ACC112 (cell line): Measurements from ENCODE around the gene MACROD2.
"Not testable (repeated sequence)": the region's sequence is repeated elsewhere in the genome, so short reads cannot be mapped to it uniquely, and the experiment has no call there.

Source experiments
- H2AFZ ChIP-seq: fragments of 200-600 bp; sonication (generic); one replicate; pipeline ENCODE4 v1.6.0; 2017; ENCODE audit warnings: antibody characterized with exemption, low read length; ENCODE audit not compliant: unreplicated experiment
- H3K27ac ChIP-seq: fragments of 200-600 bp; sonication (generic); 2 replicates; pipeline ENCODE4 v1.5.1; 2014; ENCODE audit warnings: low read depth, mild to moderate bottlenecking, antibody characterized with exemption, low read length, moderate library complexity
- H3K27me3 ChIP-seq: fragments of 200-600 bp; sonication (generic); 2 replicates; pipeline ENCODE4 v1.6.1; 2014; ENCODE audit warnings: mild to moderate bottlenecking, antibody characterized with exemption, low read length, moderate library complexity, mixed read lengths; ENCODE audit not compliant: insufficient read depth
- H3K36me3 ChIP-seq: fragments of 200-600 bp; sonication (generic); 2 replicates; pipeline ENCODE4 v1.6.1; 2016; ENCODE audit warnings: mild to moderate bottlenecking, antibody characterized with exemption, low read length, moderate library complexity, mixed read lengths; ENCODE audit not compliant: insufficient read depth
- H3K4me1 ChIP-seq: fragments of 200-600 bp; sonication (generic); one replicate; pipeline ENCODE4 v1.6.1; 2016; ENCODE audit warnings: low read length, mixed read lengths; ENCODE audit not compliant: insufficient read depth, unreplicated experiment, control insufficient read depth
- H3K4me3 ChIP-seq: fragments of 200-600 bp; sonication (generic); 2 replicates; pipeline ENCODE4 v1.5.1; 2014; ENCODE audit warnings: mild to moderate bottlenecking, low read depth, low read length
- H3K79me2 ChIP-seq: fragments of 200-600 bp; sonication (generic); one replicate; pipeline ENCODE4 v1.6.0; 2016; ENCODE audit warnings: low read length; ENCODE audit not compliant: control insufficient read depth, unreplicated experiment, insufficient read depth

Gene MACROD2

GRCh38 chr20:15131176-15131575 lies 1135.9 kb downstream of the MACROD2 start:
- Histone ChIP-seq H3K79me2 (no peaks in the 10 kb centered on the region), H3K4me1 (no peaks in the 10 kb centered on the region), H3K4me3 (no peak overlapping the region), H2AFZ (no peak overlapping the region), H3K27ac (no peak overlapping the region), H3K27me3 (no peaks in the 10 kb centered on the region), H3K36me3 (no peaks in the 10 kb centered on the region)

- Histone ChIP-seq H3K4me1 (no peaks in the 10 kb centered on the region), H3K36me3 (no peaks in the 10 kb centered on the region), H3K4me3 (no peak overlapping the region), H2AFZ (no peak overlapping the region), H3K79me2 (no peaks in the 10 kb centered on the region), H3K27me3 (no peaks in the 10 kb centered on the region), H3K27ac (no peak overlapping the region)
Measured at GRCh38 chr20:15138548-15139126, 1143.3 kb downstream of the MACROD2 start.

- Histone ChIP-seq H3K4me1 (no peaks in the 10 kb centered on the region), H3K79me2 (no peaks in the 10 kb centered on the region), H3K36me3 (no peaks in the 10 kb centered on the region), H3K27ac (no peak overlapping the region), H3K4me3 (no peak overlapping the region), H2AFZ (no peak overlapping the region), H3K27me3 (no peaks in the 10 kb centered on the region)
Measured at GRCh38 chr20:15139522-15139921, 1144.2 kb downstream of the MACROD2 start.

- no peaks in the 10 kb centered on the region for H3K36me3 ChIP-seq
- H2AFZ ChIP-seq: no peak overlapping the region
- no peak overlapping the region for H3K4me3 ChIP-seq
- H3K4me1 ChIP-seq: no peaks in the 10 kb centered on the region
- H3K27me3 ChIP-seq: no peaks in the 10 kb centered on the region
- H3K27ac ChIP-seq: no peak overlapping the region
- no peaks in the 10 kb centered on the region for H3K79me2 ChIP-seq
Measured at GRCh38 chr20:15140286-15140685, 1145.0 kb downstream of the MACROD2 start.

GRCh38 chr20:15140940-15141339 lies 1145.6 kb downstream of the MACROD2 start:
- H3K36me3 ChIP-seq, H3K79me2 ChIP-seq, H3K27ac ChIP-seq, H3K27me3 ChIP-seq, H2AFZ ChIP-seq, H3K4me1 ChIP-seq, H3K4me3 ChIP-seq: not testable (repeated sequence)

GRCh38 chr20:15141861-15142260 lies 1146.5 kb downstream of the MACROD2 start:
- Histone ChIP-seq H3K36me3 (no peaks in the 10 kb centered on the region), H3K4me3 (no peak overlapping the region), H3K27me3 (no peaks in the 10 kb centered on the region), H2AFZ (no peak overlapping the region), H3K27ac (no peak overlapping the region), H3K4me1 (no peaks in the 10 kb centered on the region), H3K79me2 (no peaks in the 10 kb centered on the region)

- Histone ChIP-seq H3K27ac (no peak overlapping the region), H3K4me1 (no peaks in the 10 kb centered on the region), H3K4me3 (no peak overlapping the region), H2AFZ (no peak overlapping the region), H3K27me3 (no peaks in the 10 kb centered on the region), H3K36me3 (no peaks in the 10 kb centered on the region), H3K79me2 (no peaks in the 10 kb centered on the region)
Measured at GRCh38 chr20:15143478-15143877, 1148.2 kb downstream of the MACROD2 start.

GRCh38 chr20:15144916-15145315 lies 1149.6 kb downstream of the MACROD2 start:
- no peak overlapping the region for H3K27ac ChIP-seq
- no peaks in the 10 kb centered on the region for H3K4me1 ChIP-seq
- H3K79me2 ChIP-seq: no peaks in the 10 kb centered on the region
- H3K27me3 ChIP-seq: no peaks in the 10 kb centered on the region
- H3K4me3 ChIP-seq: no peak overlapping the region
- H3K36me3 ChIP-seq: no peaks in the 10 kb centered on the region
- H2AFZ ChIP-seq: no peak overlapping the region

- no peaks in the 10 kb centered on the region for H3K36me3 ChIP-seq
- no peak overlapping the region for H3K4me3 ChIP-seq
Measured at GRCh38 chr20:15146948-15147347, 1151.6 kb downstream of the MACROD2 start.

GRCh38 chr20:15154070-15154469 lies 1158.8 kb downstream of the MACROD2 start:
- Histone ChIP-seq H3K27ac (no peak overlapping the region), H3K27me3 (no peaks in the 10 kb centered on the region), H3K79me2 (no peaks in the 10 kb centered on the region), H3K4me3 (no peak overlapping the region), H3K4me1 (no peaks in the 10 kb centered on the region), H2AFZ (no peak overlapping the region), H3K36me3 (no peaks in the 10 kb centered on the region)

More at GRCh38 chr20:15146948-15147347, 1151.6 kb downstream of the MACROD2 start:
- H3K27ac ChIP-seq: no peak overlapping the region
- H3K27me3 ChIP-seq: no peaks in the 10 kb centered on the region
- H3K79me2 ChIP-seq: no peaks in the 10 kb centered on the region
- H2AFZ ChIP-seq: no peak overlapping the region
- no peaks in the 10 kb centered on the region for H3K4me1 ChIP-seq

GRCh38 chr20:15155848-15156401 lies 1160.6 kb downstream of the MACROD2 start:
- H2AFZ ChIP-seq: no peak overlapping the region
- H3K27me3 ChIP-seq: no peaks in the 10 kb centered on the region
- no peaks in the 10 kb centered on the region for H3K4me1 ChIP-seq
- no peaks in the 10 kb centered on the region for H3K79me2 ChIP-seq
- no peak overlapping the region for H3K27ac ChIP-seq
- no peaks in the 10 kb centered on the region for H3K36me3 ChIP-seq
- H3K4me3 ChIP-seq: no peak overlapping the region
